Progenitor cell of endocrine pancreas (in vitro differentiated cells): ENCODE measurements around the gene CYTL1. TPM values are rescaled to one million over a fixed set of nuclear protein-coding genes. Genes with fewer than 3 reads are reported as not detected.
"Not testable (repeated sequence)": the region's sequence is repeated elsewhere in the genome, so short reads cannot be mapped to it uniquely, and the experiment has no call there.

Experiments used
- DNase-seq: peaks from one replicate; pipeline ENCODE4 v3.0.0; 2021; ENCODE audit warnings: low spot score; ENCODE audit not compliant: unreplicated experiment
- H3K27ac Mint-ChIP-seq: 2 replicates; pipeline ENCODE4 v1.8.0; 2021; ENCODE audit warnings: mild to moderate bottlenecking, moderate library complexity, mixed read lengths
- H3K27me3 Mint-ChIP-seq: 2 replicates; pipeline ENCODE4 v1.8.0; 2021; ENCODE audit warnings: mixed read lengths
- H3K36me3 Mint-ChIP-seq: 2 replicates; pipeline ENCODE4 v1.8.0; 2022; ENCODE audit warnings: mixed read lengths; ENCODE audit not compliant: insufficient read depth
- H3K4me1 Mint-ChIP-seq: 2 replicates; pipeline ENCODE4 v1.8.0; 2021; ENCODE audit warnings: low read depth, mixed read lengths
- H3K4me3 Mint-ChIP-seq: 2 replicates; pipeline ENCODE4 v1.8.0; 2021; ENCODE audit warnings: low read depth, mild to moderate bottlenecking, moderate library complexity, mixed read lengths
- H3K9me3 Mint-ChIP-seq: 2 replicates; pipeline ENCODE4 v1.8.0; 2021; ENCODE audit warnings: low read depth, mixed read lengths
- long read RNA-seq: library from polyadenylated mRNA; unstranded; transcript quantifications from one replicate; pipeline ENCODE4 v2.0.0, GENCODE V29; 2020
- total RNA-seq: library from RNA; stranded (reverse); gene quantifications from 2 replicates; pipeline ENCODE4 v1.2.1, GENCODE V29; 2021
- TF ChIP-seq, protein P1 (sequence below): fragments of 200-600 bp; sonication (generic); IDR thresholded peaks from one replicate; pipeline ENCODE4 v1.5.0; 2021; ENCODE audit warnings: antibody characterized with exemption, mild to moderate bottlenecking; ENCODE audit not compliant: unreplicated experiment

CYTL1 gene, protein sequence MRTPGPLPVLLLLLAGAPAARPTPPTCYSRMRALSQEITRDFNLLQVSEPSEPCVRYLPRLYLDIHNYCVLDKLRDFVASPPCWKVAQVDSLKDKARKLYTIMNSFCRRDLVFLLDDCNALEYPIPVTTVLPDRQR
- 1.2 TPM in 2 replicates for total RNA-seq
- long read RNA-seq, partial matches to known transcripts, result 0 of 1 reads
- long read RNA-seq, other reads (novel, unspliced or antisense), result 0 of 1 reads

- H3K36me3 Mint-ChIP-seq, result no peaks in the 10 kb centered on the region
- H3K27me3 Mint-ChIP-seq, result peaks cover 53% of the 10 kb centered on the region
Measured at GRCh38 chr4:5019274-5019673, at the start of gene CYTL1. Gene CYTL1, minus strand, starts transcription at chr4:5019458. Its CDS starts 13 bp downstream, at chr4:5019445.

DNA sequence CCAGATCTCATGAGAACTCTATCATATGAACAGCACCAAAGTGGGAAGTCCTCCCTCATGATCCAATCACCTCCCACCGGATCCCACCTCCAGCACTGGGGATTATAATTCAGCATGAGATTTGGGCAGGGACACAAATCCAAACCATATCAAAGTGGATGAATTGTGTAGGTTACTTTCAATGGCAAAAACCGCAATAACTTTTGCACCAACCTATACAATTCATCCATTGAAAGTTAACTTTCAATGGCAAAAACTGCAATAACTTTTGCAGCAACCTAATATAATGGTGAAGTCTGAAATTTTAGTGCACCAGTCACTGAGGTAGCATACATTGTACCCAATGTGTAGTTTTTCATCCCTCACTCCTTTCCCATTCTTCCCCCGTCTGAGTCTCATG lies 48.6 kb upstream of the CYTL1 start:
- Mint-ChIP-seq H3K9me3 (no peaks in the 10 kb centered on the region), H3K27me3 (peaks cover 4% of the 10 kb centered on the region), H3K4me3 (no peak overlapping the region), H3K4me1 (no peaks in the 10 kb centered on the region), H3K27ac (no peak overlapping the region), H3K36me3 (no peaks in the 10 kb centered on the region)
- TF ChIP-seq, protein P1, sequence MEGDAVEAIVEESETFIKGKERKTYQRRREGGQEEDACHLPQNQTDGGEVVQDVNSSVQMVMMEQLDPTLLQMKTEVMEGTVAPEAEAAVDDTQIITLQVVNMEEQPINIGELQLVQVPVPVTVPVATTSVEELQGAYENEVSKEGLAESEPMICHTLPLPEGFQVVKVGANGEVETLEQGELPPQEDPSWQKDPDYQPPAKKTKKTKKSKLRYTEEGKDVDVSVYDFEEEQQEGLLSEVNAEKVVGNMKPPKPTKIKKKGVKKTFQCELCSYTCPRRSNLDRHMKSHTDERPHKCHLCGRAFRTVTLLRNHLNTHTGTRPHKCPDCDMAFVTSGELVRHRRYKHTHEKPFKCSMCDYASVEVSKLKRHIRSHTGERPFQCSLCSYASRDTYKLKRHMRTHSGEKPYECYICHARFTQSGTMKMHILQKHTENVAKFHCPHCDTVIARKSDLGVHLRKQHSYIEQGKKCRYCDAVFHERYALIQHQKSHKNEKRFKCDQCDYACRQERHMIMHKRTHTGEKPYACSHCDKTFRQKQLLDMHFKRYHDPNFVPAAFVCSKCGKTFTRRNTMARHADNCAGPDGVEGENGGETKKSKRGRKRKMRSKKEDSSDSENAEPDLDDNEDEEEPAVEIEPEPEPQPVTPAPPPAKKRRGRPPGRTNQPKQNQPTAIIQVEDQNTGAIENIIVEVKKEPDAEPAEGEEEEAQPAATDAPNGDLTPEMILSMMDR, result no peak
- DNase-seq, result no peak

More at GRCh38 chr4:5019274-5019673, at the start of gene CYTL1:
- Mint-ChIP-seq H3K27ac (no peak within 1 kb of the TSS), H3K4me1 (peaks cover 5% of the 10 kb centered on the region), H3K9me3 (no peaks in the 10 kb centered on the region), H3K4me3 (peak within 1 kb of the TSS; percentile 45)
- DNase-seq, result no peak
- TF ChIP-seq, protein P1, result no peak

GRCh38 chr4:5066968-5067367 lies 47.7 kb upstream of the CYTL1 start:
- H3K27ac Mint-ChIP-seq, H3K9me3 Mint-ChIP-seq, DNase-seq, H3K36me3 Mint-ChIP-seq, H3K27me3 Mint-ChIP-seq, H3K4me3 Mint-ChIP-seq, H3K4me1 Mint-ChIP-seq: not testable (repeated sequence)

DNA sequence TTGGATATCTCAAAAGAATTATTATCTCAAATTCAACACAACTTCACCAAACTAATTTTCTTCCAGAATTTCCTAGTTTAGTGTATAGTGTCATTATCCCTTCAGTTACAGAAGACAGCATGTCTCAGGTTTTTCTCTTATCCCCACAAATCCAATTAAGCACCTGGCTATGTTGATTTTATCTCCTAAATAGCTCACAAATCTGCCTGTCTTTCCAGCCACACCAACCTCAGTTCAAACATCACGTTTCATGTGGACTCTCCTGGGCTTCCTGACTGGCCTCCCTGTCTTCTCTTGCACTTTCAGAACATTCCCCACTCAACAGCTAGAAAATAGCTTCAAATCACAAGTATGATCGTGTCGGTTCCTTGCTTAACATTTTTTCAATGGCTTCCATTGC lies 46.8 kb upstream of the CYTL1 start:
- peaks cover 6% of the 10 kb centered on the region for H3K27me3 Mint-ChIP-seq
- no peak overlapping the region for H3K27ac Mint-ChIP-seq
- H3K36me3 Mint-ChIP-seq, result no peaks in the 10 kb centered on the region
- no peaks in the 10 kb centered on the region for H3K9me3 Mint-ChIP-seq
- no peak overlapping the region for H3K4me3 Mint-ChIP-seq
- TF ChIP-seq, protein P1, result no peak
- no peaks in the 10 kb centered on the region for H3K4me1 Mint-ChIP-seq
- DNase-seq, result no peak

DNA sequence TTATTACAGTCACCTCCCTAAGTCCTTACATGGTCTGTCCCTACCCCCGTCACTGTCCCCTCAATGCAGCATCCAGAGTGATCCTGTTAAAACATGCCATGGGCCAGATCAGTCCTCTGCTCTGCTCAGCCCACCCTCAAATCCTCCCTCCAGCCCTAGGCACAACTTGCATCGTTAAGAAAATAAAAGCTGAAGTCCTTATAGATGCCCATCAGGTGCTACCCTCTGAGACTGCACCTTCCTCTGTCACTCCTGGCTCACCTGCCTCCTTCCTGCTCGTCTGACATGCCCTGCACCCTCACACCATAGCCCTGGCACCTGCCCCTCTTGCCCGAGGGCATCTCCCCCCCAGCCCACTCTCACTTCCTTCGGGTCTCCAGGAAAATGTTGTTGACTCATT lies 36.2 kb upstream of the CYTL1 start:
- TF ChIP-seq, protein P1, result no peak
- Mint-ChIP-seq H3K4me1 (peaks cover 6% of the 10 kb centered on the region), H3K27me3 (peaks cover 63% of the 10 kb centered on the region), H3K9me3 (no peaks in the 10 kb centered on the region), H3K27ac (no peak overlapping the region), H3K4me3 (no peak overlapping the region), H3K36me3 (no peaks in the 10 kb centered on the region)
- DNase-seq, result no peak

GRCh38 chr4:5054532-5054931 lies 35.3 kb upstream of the CYTL1 start:
- TF ChIP-seq, protein P1, result no peak
- no peak for DNase-seq
- H3K4me3 Mint-ChIP-seq, result no peak overlapping the region
- no peak overlapping the region for H3K27ac Mint-ChIP-seq
- peaks cover 6% of the 10 kb centered on the region for H3K4me1 Mint-ChIP-seq
- no peaks in the 10 kb centered on the region for H3K36me3 Mint-ChIP-seq
- H3K9me3 Mint-ChIP-seq, result no peaks in the 10 kb centered on the region
- peaks cover 66% of the 10 kb centered on the region for H3K27me3 Mint-ChIP-seq
